Pancreas (tissue), 10 donors: ENCODE measurements around the gene DHDDS. TPM values are rescaled to one million over a fixed set of nuclear protein-coding genes. Genes with fewer than 3 reads are reported as not detected.

Source experiments
- ATAC-seq, 4 donors: fragments of 200-7000 bp; cut with Tn5 transposase; one replicate each; pipeline versions ENCODE4 v1.8.0 to v1.9.1; 2020; ENCODE audit warnings: mild to moderate bottlenecking in 4 of 4, moderate library complexity in 4 of 4
- DNase-seq, 6 donors: peaks; one replicate each; pipeline ENCODE4 v3.0.0-alpha.2; 2020
- FAIRE-seq: peaks from 2 replicates; lab custom pipeline; 2012; peaks lifted over from hg19 to GRCh38; lab: Jason Lieb, UNC
- H3K27ac ChIP-seq, 4 donors: fragments of 200-600 bp; sonication (generic); 1 replicate in 3 of 4; 2 replicates in 1 of 4; pipeline versions ENCODE4 v1.5.0 to v1.8.0; 2020
- H3K27me3 ChIP-seq, 4 donors: fragments of 200-600 bp; one replicate each; pipeline ENCODE4 v1.8.0; 2021
- H3K36me3 ChIP-seq, 3 donors: fragments of 200-600 bp; sonication (generic) in 1 of 3; one replicate each; pipeline versions ENCODE4 v1.5.0 to v1.8.0; 2020 to 2021
- H3K4me1 ChIP-seq, 3 donors: fragments of 200-600 bp; one replicate each; pipeline ENCODE4 v1.8.0; 2021
- H3K4me3 ChIP-seq, 4 donors: fragments of 200-600 bp; sonication (generic) in 2 of 4; one replicate each; pipeline versions ENCODE4 v1.5.0 to v1.8.0; 2020 to 2021
- H3K9me3 ChIP-seq, 4 donors: fragments of 200-600 bp; one replicate each; pipeline ENCODE4 v1.8.0; 2021
- CTCF ChIP-seq, 4 donors: fragments of 200-600 bp; sonication (generic) in 3 of 4; IDR thresholded peaks; one replicate each; pipeline versions ENCODE4 v1.5.0 to v1.8.0; 2021; ENCODE audit warnings: antibody characterized with exemption in 4 of 4
- WGBS, 2 donors: extraction: QIAGEN DNeasy Blood & Tissue Kit; methylation state at CpG; one replicate each; pipeline ENCODE4 v1.1.7; 2013; 5-methylcytosine and 5-hydroxymethylcytosine counted together
- intact Hi-C, 3 donors: fragments of 100-400 bp; cut with DNase I; formaldehyde crosslinking; loops; one replicate each; pipeline versions ENCODE4 v1.11.1 to v1.14.2; 2022
- polyA plus RNA-seq, 2 donors: library from polyadenylated mRNA; stranded (reverse); fragments of 200-250 nt; gene quantifications; one replicate each; pipeline ENCODE4 v1.2.3, GENCODE V29; 2013
- total RNA-seq, 6 donors: library from RNA; stranded (reverse); fragmentation: NEBNext Ultra II Directional in 4 of 6; extraction: Animal tissue kit (Norgen Biotek cat#: 25700) in 4 of 6; gene quantifications; one replicate each; pipeline versions ENCODE4 v1.2.1 to v1.2.4, GENCODE V29; 2021 to 2023
- donor health status: healthy with polysubstance abuse.
- donor health status: DM: no; HTN: no; CAD: no; lungs with moderate emphysema.
- donor health status: DM: no; HTN: no; CAD: no.
- donor health status: control.
- donor health status: control.
- donor health status: Bipolar disorder and iron deficiency.
- donor health status: DM: yes; HTN: yes; CAD: no.
- donor health status: DM: no; HTN: no; CAD: no.
- donor health status: DM: no; HTN: no; CAD: no.
- donor health status: DM: yes; HTN: yes; CAD: no.

The DHDDS gene
- total and polyA plus RNA-seq, 8 donors, result 15.0 to 24.5 (median 19.8) TPM

GRCh38 chr1:26516987-26517765 lies 85.1 kb downstream of the DHDDS start:
- no peaks in the 10 kb centered on the region for H3K27me3 ChIP-seq
- DNase-seq (no peak), ATAC-seq (no peak), FAIRE-seq (no peak)
- H3K27ac ChIP-seq, result no peak overlapping the region
- no peak for TF ChIP-seq CTCF (IDR thresholded peaks at IDR 0.05)
- H3K4me3 ChIP-seq, result no peak overlapping the region
- 91 to 95% methylated on average over 4 of the region's 4 CpGs for WGBS, 2 donors
- H3K4me1 ChIP-seq, result no peaks in the 10 kb centered on the region
- H3K9me3 ChIP-seq, result no peaks in the 10 kb centered on the region
- no peaks in the 10 kb centered on the region for H3K36me3 ChIP-seq
- intact Hi-C loops, result no loop called here

DNA sequence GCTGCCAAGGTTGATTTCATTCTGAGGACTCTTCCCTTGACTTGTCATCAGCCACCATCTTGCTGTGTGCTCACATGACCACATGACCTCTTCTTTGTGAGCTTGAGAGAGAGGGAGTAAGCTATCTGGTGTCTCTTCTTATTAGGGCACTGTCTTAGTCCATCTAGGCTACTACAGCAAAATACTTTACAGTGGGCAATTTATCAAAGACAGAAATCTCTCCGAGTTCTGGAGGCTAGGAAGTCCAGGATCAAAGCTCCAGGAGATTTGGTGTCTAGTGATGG lies 85.6 kb downstream of the DHDDS start:
- WGBS, 2 donors, result 86 to 88% methylated on average over 1 of the region's 1 CpG
- no peaks in the 10 kb centered on the region for H3K36me3 ChIP-seq
- H3K4me1 ChIP-seq, result no peaks in the 10 kb centered on the region
- ATAC-seq (no peak), DNase-seq (no peak), FAIRE-seq (no peak)
- H3K9me3 ChIP-seq, result no peaks in the 10 kb centered on the region
- no peak for TF ChIP-seq CTCF (IDR thresholded peaks at IDR 0.05)
- H3K4me3 ChIP-seq, result no peak overlapping the region
- intact Hi-C loops, result no loop called here
- H3K27me3 ChIP-seq, result no peaks in the 10 kb centered on the region
- no peak overlapping the region for H3K27ac ChIP-seq

GRCh38 chr1:26518355-26518754 lies 86.2 kb downstream of the DHDDS start:
- no peak for TF ChIP-seq CTCF (IDR thresholded peaks at IDR 0.05)

GRCh38 chr1:26520339-26520738 lies 88.2 kb downstream of the DHDDS start:
- no peak overlapping the region for H3K4me3 ChIP-seq
- WGBS, 2 donors, result 81 to 90% methylated on average over 5 of the region's 5 CpGs
- no peak for FAIRE-seq

More at GRCh38 chr1:26518355-26518754, 86.2 kb downstream of the DHDDS start:
- Histone ChIP-seq H3K27ac (no peak overlapping the region), H3K27me3 (no peaks in the 10 kb centered on the region), H3K36me3 (no peaks in the 10 kb centered on the region), H3K4me1 (no peaks in the 10 kb centered on the region), H3K4me3 (no peak overlapping the region), H3K9me3 (no peaks in the 10 kb centered on the region)
- WGBS, 2 donors, result 89 to 93% methylated on average over 6 of the region's 6 CpGs
- DNase-seq (no peak), FAIRE-seq (no peak), ATAC-seq (no peak)
- intact Hi-C loops, result no loop called here

More at GRCh38 chr1:26520339-26520738, 88.2 kb downstream of the DHDDS start:
- Histone ChIP-seq H3K27ac (no peak overlapping the region), H3K27me3 (no peaks in the 10 kb centered on the region), H3K4me1 (no peaks in the 10 kb centered on the region), H3K9me3 (no peaks in the 10 kb centered on the region), H3K36me3 (no peaks in the 10 kb centered on the region)
- ATAC-seq (no peak), DNase-seq (no peak)
- intact Hi-C loops, result no loop called here
- no peak for TF ChIP-seq CTCF (IDR thresholded peaks at IDR 0.05)

Other genes starting within 250 kb of the DHDDS start
- gene CATSPER4, start 241.7 kb upstream of the DHDDS start, total RNA-seq, result not detected
- gene CATSPER4, start 241.7 kb upstream of the DHDDS start, polyA plus RNA-seq, result under 1 TPM in 1 of 2 donors, not detected in 1; 0.09 TPM
- gene CEP85, start 198.1 kb upstream of the DHDDS start, total RNA-seq, result 1 to 10 TPM; 2.7 to 6.6 (median 3.7) TPM
- 1 to 10 TPM; 2.9 to 5.6 TPM for gene CEP85, start 198.1 kb upstream of the DHDDS start, polyA plus RNA-seq
- 10 to 100 TPM; 29.1 to 84.2 (median 48.8) TPM for gene SH3BGRL3, start 152.2 kb upstream of the DHDDS start, total RNA-seq
- gene SH3BGRL3, start 152.2 kb upstream of the DHDDS start, polyA plus RNA-seq, result 100 to 1,000 TPM in 1 of 2 donors, 10 to 100 TPM in 1; 61.0 to 109 TPM
- 10 to 100 TPM in 4 of 6 donors, 1 to 10 TPM in 2; 8.7 to 15.9 (median 11.5) TPM for gene UBXN11, start 125.7 kb upstream of the DHDDS start, total RNA-seq
- 10 to 100 TPM; 44.0 to 61.6 TPM for gene UBXN11, start 125.7 kb upstream of the DHDDS start, polyA plus RNA-seq
- gene CD52, start 114.4 kb upstream of the DHDDS start, total RNA-seq, result 10 to 100 TPM in 1 of 6 donors, 1 to 10 TPM in 4, under 1 TPM in 1; 0.98 to 13.0 (median 2.5) TPM
- 1 to 10 TPM; 4.0 to 4.3 TPM for gene CD52, start 114.4 kb upstream of the DHDDS start, polyA plus RNA-seq
- 1 to 10 TPM in 1 of 6 donors, under 1 TPM in 5; 0.12 to 1.3 (median 0.38) TPM for gene CRYBG2, start 78.2 kb upstream of the DHDDS start, total RNA-seq
- 1 to 10 TPM in 1 of 2 donors, under 1 TPM in 1; 0.73 to 2.0 TPM for gene CRYBG2, start 78.2 kb upstream of the DHDDS start, polyA plus RNA-seq
- under 1 TPM in 3 of 6 donors, not detected in 3; 0.12 to 0.47 (median 0.14) TPM for gene ZNF683, start 59.6 kb upstream of the DHDDS start, total RNA-seq
- gene ZNF683, start 59.6 kb upstream of the DHDDS start, polyA plus RNA-seq, result under 1 TPM in 1 of 2 donors, not detected in 1; 0.40 TPM
- gene LIN28A, start 21.5 kb upstream of the DHDDS start, total RNA-seq, result 1 to 10 TPM in 1 of 6 donors, not detected in 5; 1.2 TPM
- gene LIN28A, start 21.5 kb upstream of the DHDDS start, polyA plus RNA-seq, result not detected
- 100 to 1,000 TPM; 102 to 192 (median 143) TPM for gene HMGN2, start 40.1 kb downstream of the DHDDS start, total RNA-seq
- gene HMGN2, start 40.1 kb downstream of the DHDDS start, polyA plus RNA-seq, result 100 to 1,000 TPM; 178 to 438 TPM
- 10 to 100 TPM; 16.9 to 32.2 (median 20.0) TPM for gene RPS6KA1, start 97.4 kb downstream of the DHDDS start, total RNA-seq
- gene RPS6KA1, start 97.4 kb downstream of the DHDDS start, polyA plus RNA-seq, result 10 to 100 TPM; 13.6 to 13.7 TPM